Activated CD4-positive, alpha-beta memory T cell treated with anti-CD3 and anti-CD28 coated beads for 36 hours (primary cell): ENCODE results near the gene ATAD3B. TPM values are rescaled to one million over a fixed set of nuclear protein-coding genes. Genes with fewer than 3 reads are reported as not detected.
"Not testable (repeated sequence)": the region's sequence is repeated elsewhere in the genome, so short reads cannot be mapped to it uniquely, and the experiment has no call there.

ENCODE experiments used
- CTCF ChIA-PET: fragments of 350-600 bp; sonication (Branson Sonifier 250); formaldehyde crosslinking; loops from one replicate; lab custom pipeline; 2021; ENCODE audit warnings: antibody characterized with exemption, inconsistent platforms; lab: Charles Lee
- POLR2A ChIA-PET: fragments of 350-600 bp; sonication (Branson Sonifier 250); formaldehyde crosslinking; loops from one replicate; lab custom pipeline; 2021; ENCODE audit warnings: antibody characterized with exemption; lab: Charles Lee
- DNase-seq: peaks from one replicate; pipeline ENCODE4 v3.0.0-alpha.2; 2020
- H3K27ac Mint-ChIP-seq: one replicate; pipeline ENCODE4 v1.8.0; 2021; ENCODE audit warnings: mixed read lengths
- H3K27me3 Mint-ChIP-seq: one replicate; pipeline ENCODE4 v1.8.0; 2021; ENCODE audit warnings: mixed read lengths
- H3K36me3 Mint-ChIP-seq: one replicate; pipeline ENCODE4 v1.8.0; 2021; ENCODE audit warnings: mixed read lengths
- H3K4me1 Mint-ChIP-seq: one replicate; pipeline ENCODE4 v1.8.0; 2021; ENCODE audit warnings: low read depth, mixed read lengths
- H3K4me3 Mint-ChIP-seq: one replicate; pipeline ENCODE4 v1.8.0; 2021; ENCODE audit warnings: mild to moderate bottlenecking, mixed read lengths
- H3K9me3 Mint-ChIP-seq: one replicate; pipeline ENCODE4 v1.8.0; 2021; ENCODE audit warnings: mixed read lengths
- intact Hi-C: fragments of 100-400 bp; cut with micrococcal nuclease; formaldehyde crosslinking; loops from one replicate; pipeline ENCODE4 v1.15.1; 2023
- total RNA-seq, 2 experiments: library from RNA; stranded (reverse); gene quantifications; one replicate each; pipeline ENCODE4 v1.2.3, GENCODE V29; 2021

The ATAD3B gene
- total RNA-seq, 2 experiments from 2014 or later, result 35.4 to 36.3 TPM

GRCh38 chr1:1494311-1494710, 22.7 kb downstream of the ATAD3B start:
- H3K27ac Mint-ChIP-seq, H3K4me1 Mint-ChIP-seq, POLR2A ChIA-PET, CTCF ChIA-PET, DNase-seq, H3K4me3 Mint-ChIP-seq, intact Hi-C loops, H3K27me3 Mint-ChIP-seq: not testable (repeated sequence)
- Mint-ChIP-seq H3K36me3 (peaks cover 45% of the 10 kb centered on the region), H3K9me3 (peaks cover 17% of the 10 kb centered on the region)

- intact Hi-C loops, H3K27me3 Mint-ChIP-seq, DNase-seq, CTCF ChIA-PET, H3K4me1 Mint-ChIP-seq, H3K27ac Mint-ChIP-seq, H3K4me3 Mint-ChIP-seq, POLR2A ChIA-PET: not testable (repeated sequence)
- H3K9me3 Mint-ChIP-seq, result peaks cover 17% of the 10 kb centered on the region
- peaks cover 35% of the 10 kb centered on the region for H3K36me3 Mint-ChIP-seq
Measured at GRCh38 chr1:1495461-1495975, 24.0 kb downstream of the ATAD3B start.

GRCh38 chr1:1504777-1505365, 33.3 kb downstream of the ATAD3B start:
- not testable (repeated sequence) for H3K36me3 Mint-ChIP-seq, H3K27me3 Mint-ChIP-seq, H3K9me3 Mint-ChIP-seq
- peak; percentile 91 for DNase-seq
- ChIA-PET POLR2A (interaction anchor here (1.9 kb wide), 1 partner anchor 97 kb away, joined by 7 read pairs; no protein-coding TSS in a partner anchor), CTCF (interaction anchor here (0.6 to 2.1 kb wide), 7 partner anchors 17 to 133 kb away, joined by 3 to 13 read pairs (median 5); partner anchors contain the start of gene CCNL2)
- Mint-ChIP-seq H3K4me1 (peaks cover 12% of the 10 kb centered on the region), H3K27ac (peak overlapping the region; percentile 91), H3K4me3 (peak overlapping the region; percentile 69)
- intact Hi-C loops, result loop anchor here (10.0 kb wide), 1 partner anchor 100 kb away; the partner anchor contains the start of gene MRPL20

- peak; percentile 64 for DNase-seq
- POLR2A ChIA-PET, result interaction anchor here (1.9 kb wide), 1 partner anchor 97 kb away, joined by 7 read pairs; no protein-coding TSS in a partner anchor
- intact Hi-C loops, result loop anchor here (10.0 kb wide), 1 partner anchor 101 kb away; the partner anchor contains the start of gene MRPL20
Measured at GRCh38 chr1:1505366-1505798, 33.8 kb downstream of the ATAD3B start.

GRCh38 chr1:1505801-1506200, 34.2 kb downstream of the ATAD3B start:
- ChIA-PET POLR2A (interaction anchor here (1.9 kb wide), 1 partner anchor 98 kb away, joined by 7 read pairs; no protein-coding TSS in a partner anchor), CTCF (interaction anchor here (1.9 to 2.1 kb wide), 2 partner anchors 65 to 72 kb away, joined by 5 to 8 read pairs; no protein-coding TSS in a partner anchor)
- H3K4me1 Mint-ChIP-seq, result peaks cover 14% of the 10 kb centered on the region
- H3K4me3 Mint-ChIP-seq, result peak overlapping the region; percentile 52
- intact Hi-C loops, result loop anchor here (10.0 kb wide), 1 partner anchor 101 kb away; the partner anchor contains the start of gene MRPL20
- not testable (repeated sequence) for H3K9me3 Mint-ChIP-seq, H3K36me3 Mint-ChIP-seq, DNase-seq, H3K27me3 Mint-ChIP-seq
- peak overlapping the region; percentile 91 for H3K27ac Mint-ChIP-seq

More at GRCh38 chr1:1505366-1505798, 33.8 kb downstream of the ATAD3B start:
- Mint-ChIP-seq H3K4me1 (peaks cover 12% of the 10 kb centered on the region), H3K4me3 (peak overlapping the region; percentile 69), H3K27ac (peak overlapping the region; percentile 91)
- not testable (repeated sequence) for H3K27me3 Mint-ChIP-seq, H3K36me3 Mint-ChIP-seq, H3K9me3 Mint-ChIP-seq
- CTCF ChIA-PET, result interaction anchor here (1.2 to 2.1 kb wide), 5 partner anchors 64 to 134 kb away, joined by 3 to 13 read pairs (median 8); partner anchors contain the start of gene CCNL2

- DNase-seq, result no peak
- no peaks in the 10 kb centered on the region for H3K27me3 Mint-ChIP-seq
- H3K9me3 Mint-ChIP-seq, result no peaks in the 10 kb centered on the region
- no peaks in the 10 kb centered on the region for H3K36me3 Mint-ChIP-seq
- ChIA-PET CTCF (no interaction called here), POLR2A (no interaction called here)
- peaks cover 18% of the 10 kb centered on the region for H3K4me1 Mint-ChIP-seq
- no peak overlapping the region for H3K27ac Mint-ChIP-seq
- no peak overlapping the region for H3K4me3 Mint-ChIP-seq
- intact Hi-C loops, result loop anchor here (10.0 kb wide), 1 partner anchor 103 kb away; the partner anchor contains the start of gene MRPL20
Measured at GRCh38 chr1:1507305-1507704, 35.7 kb downstream of the ATAD3B start.

GRCh38 chr1:1508775-1509464, 37.4 kb downstream of the ATAD3B start:
- POLR2A ChIA-PET, H3K4me3 Mint-ChIP-seq, DNase-seq, H3K27ac Mint-ChIP-seq, H3K36me3 Mint-ChIP-seq, CTCF ChIA-PET, H3K9me3 Mint-ChIP-seq, H3K27me3 Mint-ChIP-seq: not testable (repeated sequence)
- peaks cover 21% of the 10 kb centered on the region for H3K4me1 Mint-ChIP-seq
- intact Hi-C loops, result loop anchor here (10.0 kb wide), 1 partner anchor 104 kb away; the partner anchor contains the start of gene MRPL20

GRCh38 chr1:1509465-1509850, 37.9 kb downstream of the ATAD3B start:
- H3K36me3 Mint-ChIP-seq, result not testable (repeated sequence)

GRCh38 chr1:1510912-1511532, 39.5 kb downstream of the ATAD3B start:
- H3K27me3 Mint-ChIP-seq, result no peaks in the 10 kb centered on the region
- CTCF ChIA-PET, result interaction anchor here (0.7 kb wide), 1 partner anchor 103 kb away, joined by 3 read pairs; no protein-coding TSS in a partner anchor
- H3K36me3 Mint-ChIP-seq, result peaks cover 3% of the 10 kb centered on the region
- peak; percentile 44 for DNase-seq
- no peaks in the 10 kb centered on the region for H3K9me3 Mint-ChIP-seq
- H3K27ac Mint-ChIP-seq, result peak overlapping the region; percentile 86
- peak overlapping the region; percentile 84 for H3K4me3 Mint-ChIP-seq
- intact Hi-C loops, result loop anchor here (2.0 kb wide), 1 partner anchor 40 kb away; the partner anchor contains the start of gene ATAD3B
- POLR2A ChIA-PET, result interaction anchor here (0.8 to 1.0 kb wide), 2 partner anchors 104 to 112 kb away, joined by 3 to 4 read pairs; partner anchors contain the start of genes CCNL2 and MIB2
- peaks cover 13% of the 10 kb centered on the region for H3K4me1 Mint-ChIP-seq

More at GRCh38 chr1:1509465-1509850, 37.9 kb downstream of the ATAD3B start:
- DNase-seq, CTCF ChIA-PET, H3K9me3 Mint-ChIP-seq, H3K27ac Mint-ChIP-seq, H3K4me3 Mint-ChIP-seq, H3K27me3 Mint-ChIP-seq, POLR2A ChIA-PET: not testable (repeated sequence)
- intact Hi-C loops, result loop anchor here (10.0 kb wide), 1 partner anchor 105 kb away; the partner anchor contains the start of gene MRPL20
- H3K4me1 Mint-ChIP-seq, result peaks cover 21% of the 10 kb centered on the region

- Mint-ChIP-seq H3K36me3 (peaks cover 3% of the 10 kb centered on the region), H3K27me3 (no peaks in the 10 kb centered on the region), H3K4me1 (peaks cover 13% of the 10 kb centered on the region), H3K4me3 (peak within 1 kb of the TSS; percentile 84), H3K9me3 (no peaks in the 10 kb centered on the region), H3K27ac (peak within 1 kb of the TSS; percentile 86)
- DNase-seq, result peak; percentile 99
- ChIA-PET CTCF (interaction anchor here (0.7 kb wide), 1 partner anchor 103 kb away, joined by 3 read pairs; no protein-coding TSS in a partner anchor), POLR2A (interaction anchor here (0.8 to 1.0 kb wide), 2 partner anchors 103 to 113 kb away, joined by 3 to 4 read pairs; partner anchors contain the start of genes CCNL2 and MIB2)
- intact Hi-C loops, result loop anchor here (1.0 to 2.0 kb wide), 2 partner anchors 41 to 63 kb away; partner anchors contain the start of genes ATAD3B and SSU72
Measured at GRCh38 chr1:1511533-1512285, 40.1 kb downstream of the ATAD3B start, which contains the start of gene ATAD3A. Gene ATAD3A, plus strand, starts transcription at chr1:1512162. Its CDS starts 107 bp downstream, at chr1:1512269.
